ENCODE measurements around the gene IL24.
"Not testable (repeated sequence)": the region's sequence is repeated elsewhere in the genome, so short reads cannot be mapped to it uniquely, and the experiment has no call there.

IL24 gene

GRCh38 chr1:206851341-206852010 lies 45.8 kb upstream of the IL24 start:
- TF ChIP-seq GABPA (IDR thresholded peaks at IDR 0.05; ENCODE audit: low read depth) (no peak), REST (IDR thresholded peaks at IDR 0.05; ENCODE audit: insufficient replicate concordance, low read depth) (no peak), POLR2AphosphoS5 (IDR thresholded peaks at IDR 0.05; ENCODE audit: low read depth) (no peak), SPI1 (IDR thresholded peaks at IDR 0.05; ENCODE audit: borderline replicate concordance, low read depth) (no peak), CTCF (IDR thresholded peaks at IDR 0.05; ENCODE audit: insufficient read depth, low read length) (no peak)
- no peaks in the 10 kb centered on the region for H3K27me3 ChIP-seq (ENCODE audit: insufficient read depth, poor library complexity, severe bottlenecking)
- DNase-seq (ENCODE audit: low read depth in 1 of 2, low spot score in 1 of 2), result peak in 1 of 2 experiments; percentile 53
- no peak overlapping the region for H3K27ac ChIP-seq (replicated peaks)
- H3K4me3 ChIP-seq (replicated peaks; ENCODE audit: insufficient read depth, low read length), result no peak overlapping the region

- DNase-seq (ENCODE audit: low read depth in 1 of 2, low spot score in 1 of 2), result not testable (repeated sequence)
These were observed 44.6 kb upstream of the IL24 start for GRCh38 chr1:206852662-206853061.

GRCh38 chr1:206853696-206854095 lies 43.5 kb upstream of the IL24 start:
- DNase-seq (ENCODE audit: low read depth in 1 of 2, low spot score in 1 of 2); H3K4me3 ChIP-seq (replicated peaks; ENCODE audit: insufficient read depth, low read length); H3K27ac ChIP-seq (replicated peaks): not testable (repeated sequence)

More at GRCh38 chr1:206852662-206853061, 44.6 kb upstream of the IL24 start:
- not testable (repeated sequence) for H3K27me3 ChIP-seq (ENCODE audit: insufficient read depth, poor library complexity, severe bottlenecking); H3K4me3 ChIP-seq (replicated peaks; ENCODE audit: insufficient read depth, low read length); H3K27ac ChIP-seq (replicated peaks)

GRCh38 chr1:206854401-206855129 lies 42.7 kb upstream of the IL24 start:
- Histone ChIP-seq H3K27me3 (ENCODE audit: insufficient read depth, poor library complexity, severe bottlenecking) (no peaks in the 10 kb centered on the region), H3K27ac (replicated peaks) (no peak overlapping the region), H3K4me3 (replicated peaks; ENCODE audit: insufficient read depth, low read length) (no peak overlapping the region)
- DNase-seq (ENCODE audit: low read depth in 1 of 2, low spot score in 1 of 2), result no peak
- no peak for TF ChIP-seq GABPA (IDR thresholded peaks at IDR 0.05; ENCODE audit: low read depth)

More at GRCh38 chr1:206853696-206854095, 43.5 kb upstream of the IL24 start:
- not testable (repeated sequence) for H3K27me3 ChIP-seq (ENCODE audit: insufficient read depth, poor library complexity, severe bottlenecking)

- Histone ChIP-seq H3K4me3 (replicated peaks; ENCODE audit: insufficient read depth, low read length) (no peak overlapping the region), H3K27ac (replicated peaks) (no peak overlapping the region), H3K27me3 (ENCODE audit: insufficient read depth, poor library complexity, severe bottlenecking) (no peaks in the 10 kb centered on the region)
- DNase-seq (ENCODE audit: low read depth in 1 of 2, low spot score in 1 of 2), result no peak
- TF ChIP-seq POLR2AphosphoS5 (IDR thresholded peaks at IDR 0.05; ENCODE audit: low read depth), result no peak
- no peak for TF ChIP-seq GABPA (IDR thresholded peaks at IDR 0.05; ENCODE audit: low read depth)
- no peak for TF ChIP-seq REST (IDR thresholded peaks at IDR 0.05; ENCODE audit: insufficient replicate concordance, low read depth)
- TF ChIP-seq SPI1 (IDR thresholded peaks at IDR 0.05; ENCODE audit: borderline replicate concordance, low read depth), result no peak
- TF ChIP-seq CTCF (IDR thresholded peaks at IDR 0.05; ENCODE audit: insufficient read depth, low read length), result no peak
These were observed 41.4 kb upstream of the IL24 start for GRCh38 chr1:206855859-206856258.

Measured in HL-60 (cell line).